Measurements from ENCODE around the gene FAM222A. TPM values are rescaled to one million over a fixed set of nuclear protein-coding genes. Genes with fewer than 3 reads are reported as not detected.

Gene FAM222A
- polyA plus RNA-seq, 3 donors, result 5.6 to 9.3 (median 6.1) TPM

DNA sequence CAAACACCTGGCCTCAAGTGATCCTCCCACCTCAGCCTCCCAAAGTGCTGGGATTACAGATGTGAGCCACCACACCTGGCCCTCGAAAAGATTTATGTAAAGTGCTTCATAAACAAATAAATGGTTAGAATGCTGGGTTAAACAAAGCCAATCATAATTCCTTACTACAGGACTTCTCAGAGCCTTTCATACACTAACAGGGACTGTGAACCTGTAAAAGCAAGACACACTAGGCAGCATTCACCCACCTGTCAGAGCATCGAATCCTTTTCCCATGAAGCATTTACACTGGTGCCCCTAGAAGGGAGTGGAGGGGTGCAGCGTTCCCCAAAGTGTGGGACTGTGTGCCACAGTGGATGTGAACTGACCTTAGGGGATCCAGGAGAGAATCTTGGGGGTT lies 90.1 kb downstream of the FAM222A start:
- DNase-seq (ENCODE audit: extremely low read depth in 1 of 11, low read depth in 9 of 11, low spot score in 4 of 11), result no peak

DNA sequence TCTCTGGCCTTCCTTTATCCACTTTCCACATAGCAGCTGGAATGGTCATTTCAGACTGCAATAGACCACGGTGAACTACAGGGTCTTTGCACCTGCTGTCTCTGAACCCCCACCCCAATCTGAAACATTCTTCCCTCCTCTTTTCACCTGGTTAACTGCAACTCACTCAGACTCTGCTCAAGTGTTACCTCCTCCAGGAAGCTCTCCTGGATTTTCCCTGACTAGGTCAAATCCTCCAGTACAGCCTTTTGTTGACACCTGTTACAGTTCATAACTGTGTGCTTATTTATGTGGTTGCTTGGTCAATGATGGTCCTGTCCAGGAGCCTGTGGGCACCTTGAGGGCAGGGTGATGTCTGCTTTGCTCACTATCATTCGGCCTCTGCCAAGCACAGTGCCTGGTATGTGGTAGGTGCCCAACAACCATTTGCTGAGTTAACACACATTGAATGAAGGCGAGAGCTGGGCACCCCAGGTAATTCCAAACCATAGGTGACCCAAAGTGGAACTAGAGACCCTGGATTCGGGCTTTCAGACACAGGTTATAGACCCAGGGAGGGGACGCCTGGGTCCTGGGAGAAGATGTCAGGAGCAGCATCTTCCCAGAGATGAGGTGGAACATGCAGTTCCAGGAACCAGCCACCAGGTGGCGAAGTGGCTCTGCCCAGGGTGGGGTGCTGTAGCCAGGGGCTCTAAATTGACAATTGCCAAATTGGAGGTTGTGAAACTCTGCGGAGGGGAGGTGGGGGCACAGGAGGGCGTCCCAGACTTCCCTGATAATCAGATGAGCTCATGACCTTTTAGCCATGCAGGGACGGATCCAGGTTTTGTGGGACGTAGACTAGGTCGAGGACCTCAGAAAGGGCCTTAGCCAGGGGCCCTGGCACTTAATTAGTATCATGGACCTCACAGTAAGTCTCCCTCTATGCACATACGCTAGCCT lies 91.5 kb downstream of the FAM222A start:
- peak in 9 of 11 donors; percentile 21 to 49 (median 34) for DNase-seq (ENCODE audit: extremely low read depth in 1 of 11, low read depth in 9 of 11, low spot score in 4 of 11)

DNA sequence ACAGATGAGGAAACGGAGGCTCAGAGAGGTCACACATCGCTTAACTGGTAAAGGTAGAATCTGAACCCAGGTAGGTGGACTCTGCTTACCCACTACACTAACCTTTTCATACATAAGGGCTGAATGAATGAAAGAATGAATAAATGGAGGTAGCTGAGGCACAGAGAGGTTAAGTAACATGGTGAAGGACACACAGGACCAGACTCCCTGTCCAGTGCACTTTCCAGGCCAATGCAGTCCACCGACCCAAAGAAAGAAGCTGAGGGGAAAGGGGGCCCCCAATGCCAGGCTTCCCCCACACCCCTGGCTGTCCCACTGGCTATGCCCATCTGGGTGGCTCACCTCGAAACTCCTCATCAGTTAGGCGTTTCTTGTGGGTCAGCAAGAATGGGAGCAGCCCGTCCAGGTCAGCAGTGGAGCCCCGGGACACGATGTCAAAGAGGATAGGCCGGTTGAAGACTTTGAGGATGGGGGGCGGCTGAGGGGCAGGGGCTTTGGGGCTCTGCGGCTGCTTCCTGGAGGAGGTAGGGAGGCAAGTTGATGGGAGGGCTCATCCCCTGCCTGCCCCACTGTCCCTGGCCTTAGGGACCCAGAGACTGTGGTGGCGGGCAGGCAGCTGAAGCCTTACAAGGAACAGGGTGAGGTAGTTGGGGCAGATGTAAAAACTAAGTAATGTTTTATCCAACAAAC lies 94.5 kb downstream of the FAM222A start:
- DNase-seq (ENCODE audit: extremely low read depth in 1 of 11, low read depth in 9 of 11, low spot score in 4 of 11), result no peak

DNA sequence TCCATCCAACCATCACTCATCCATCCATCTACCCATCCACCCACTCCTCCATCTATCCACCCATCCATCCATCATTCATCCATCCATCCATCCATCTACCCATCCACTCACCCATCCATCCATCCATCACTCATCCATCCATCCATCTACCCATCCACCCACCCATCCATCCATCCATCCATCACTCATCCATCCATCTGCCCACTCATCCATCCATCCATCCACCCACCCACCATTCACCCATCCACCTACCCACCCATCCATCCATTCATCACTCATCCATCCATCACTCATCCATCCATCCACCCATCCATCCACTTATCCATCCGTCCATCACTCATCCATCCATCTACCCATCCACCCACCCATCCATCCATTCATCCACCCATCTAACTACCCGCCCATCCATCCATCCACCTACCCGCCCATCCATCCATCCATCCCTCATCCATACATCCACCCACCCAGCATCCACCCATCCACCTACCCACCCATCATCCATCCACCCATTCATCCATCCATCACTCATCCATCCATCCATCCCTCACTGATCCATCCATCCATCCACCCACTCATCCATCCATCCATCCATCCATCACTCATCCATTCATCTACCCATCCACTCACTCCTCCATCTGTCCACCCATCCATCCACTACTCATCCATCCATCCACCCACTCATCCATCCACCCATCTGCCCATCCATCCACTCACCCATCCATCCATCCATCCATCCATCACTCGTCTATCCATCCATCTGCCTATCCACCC lies 95.4 kb downstream of the FAM222A start:
- DNase-seq (ENCODE audit: extremely low read depth in 1 of 11, low read depth in 9 of 11, low spot score in 4 of 11), result no peak

DNA sequence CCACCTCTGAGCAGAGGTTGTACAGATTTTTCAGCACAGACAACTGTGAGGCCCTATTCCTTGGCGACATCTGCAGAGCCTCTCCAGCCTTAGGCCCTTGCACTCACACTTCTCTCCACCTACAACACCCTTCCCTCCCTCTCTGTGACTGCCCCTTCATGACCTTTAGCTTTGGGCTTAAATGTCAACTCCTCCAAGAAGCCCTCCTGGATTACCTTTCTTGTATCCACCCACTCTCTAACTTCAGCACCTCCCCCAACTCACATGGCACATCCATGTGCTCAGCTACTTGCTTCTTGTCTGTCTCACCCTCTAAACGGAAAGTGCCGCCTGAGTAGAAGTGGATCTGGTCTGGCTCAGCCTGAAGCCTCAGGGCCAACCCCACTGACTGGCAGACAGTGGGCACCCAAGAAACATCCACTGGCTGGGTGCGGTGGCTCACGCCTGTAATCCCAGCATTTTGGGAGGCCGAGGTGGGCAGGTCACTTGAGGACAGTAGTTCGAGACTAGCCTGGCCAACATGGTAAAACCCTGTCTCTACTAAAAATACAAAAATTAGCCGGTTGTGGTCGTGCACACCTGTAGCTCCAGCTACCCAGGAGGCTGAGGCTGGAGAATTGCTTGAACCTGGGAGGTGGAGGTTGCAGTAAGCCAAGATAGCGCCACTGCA lies 97.5 kb downstream of the FAM222A start:
- DNase-seq (ENCODE audit: extremely low read depth in 1 of 11, low read depth in 9 of 11, low spot score in 4 of 11), result no peak

DNA sequence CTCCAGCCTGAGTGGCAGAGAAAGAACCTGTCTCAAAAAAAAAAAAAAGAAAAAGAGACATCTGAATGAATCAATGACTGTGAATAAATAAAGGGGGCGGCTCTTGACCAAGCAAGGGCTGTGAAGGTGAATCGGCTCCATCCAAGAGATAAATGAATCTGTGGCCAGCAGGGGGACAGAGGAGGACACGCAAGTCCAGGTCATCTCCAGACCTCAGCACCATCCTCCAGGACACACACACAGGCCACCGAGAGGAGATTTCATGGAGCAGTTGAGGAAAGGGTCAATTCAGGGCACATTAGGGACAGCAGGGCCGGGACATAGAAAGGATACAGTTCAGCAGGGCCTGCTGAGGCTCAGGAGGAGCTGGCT lies 98.0 kb downstream of the FAM222A start:
- no peak for DNase-seq (ENCODE audit: extremely low read depth in 1 of 11, low read depth in 9 of 11, low spot score in 4 of 11)

DNA sequence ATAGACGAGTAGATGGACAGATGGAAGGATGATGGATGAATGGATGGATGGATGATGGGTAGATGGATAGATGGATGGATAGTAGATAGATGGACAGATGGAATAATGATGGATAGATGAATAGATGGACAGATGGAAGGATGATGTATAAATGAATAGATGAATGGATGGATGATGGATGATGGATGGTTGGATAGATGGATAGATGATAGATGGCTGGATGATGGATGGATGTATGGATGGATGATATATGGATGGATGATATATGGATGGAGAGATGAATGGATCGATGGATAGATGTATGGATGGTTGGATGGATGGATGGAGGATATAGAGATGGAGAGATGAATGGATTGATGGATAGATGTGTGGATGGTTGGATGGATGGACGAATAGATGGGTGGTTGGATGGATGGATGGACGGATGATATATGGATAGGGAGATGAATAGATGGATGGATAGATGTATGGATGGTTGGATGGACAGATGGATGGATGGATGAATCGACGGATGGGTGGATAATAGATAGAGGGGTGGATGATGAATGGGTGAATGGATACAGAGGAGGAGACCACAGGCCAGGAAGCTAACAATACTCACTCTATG lies 100.3 kb downstream of the FAM222A start:
- DNase-seq (ENCODE audit: extremely low read depth in 1 of 11, low read depth in 9 of 11, low spot score in 4 of 11), result no peak

DNA sequence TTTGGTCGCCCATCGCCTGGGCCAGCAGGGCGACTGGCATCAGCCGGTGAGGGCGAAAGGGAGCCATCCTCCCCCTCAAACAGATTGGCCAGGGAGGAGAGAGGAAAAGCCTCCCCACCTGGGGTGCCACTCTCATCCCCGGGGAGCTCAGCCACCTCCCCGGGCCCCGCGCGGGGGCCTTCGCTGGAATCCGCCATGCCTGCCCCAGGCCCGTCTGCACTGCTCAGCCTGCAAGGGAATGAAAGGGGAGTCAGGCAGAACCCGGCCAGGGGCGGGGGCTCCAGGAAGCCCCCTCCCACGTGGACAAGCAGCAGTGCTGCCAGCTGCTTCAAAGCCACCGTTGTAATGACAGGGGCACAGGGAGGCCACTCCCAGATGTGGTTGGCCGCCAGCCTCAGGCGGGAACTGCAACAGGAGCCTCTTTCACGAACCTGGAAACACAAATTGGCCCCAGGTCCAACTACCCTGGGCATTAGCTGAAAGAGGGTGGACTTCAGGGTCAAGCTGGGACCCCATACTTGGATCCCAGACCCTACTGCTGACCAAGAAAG lies 101.0 kb downstream of the FAM222A start:
- DNase-seq (ENCODE audit: extremely low read depth in 1 of 11, low read depth in 9 of 11, low spot score in 4 of 11), result no peak

DNA sequence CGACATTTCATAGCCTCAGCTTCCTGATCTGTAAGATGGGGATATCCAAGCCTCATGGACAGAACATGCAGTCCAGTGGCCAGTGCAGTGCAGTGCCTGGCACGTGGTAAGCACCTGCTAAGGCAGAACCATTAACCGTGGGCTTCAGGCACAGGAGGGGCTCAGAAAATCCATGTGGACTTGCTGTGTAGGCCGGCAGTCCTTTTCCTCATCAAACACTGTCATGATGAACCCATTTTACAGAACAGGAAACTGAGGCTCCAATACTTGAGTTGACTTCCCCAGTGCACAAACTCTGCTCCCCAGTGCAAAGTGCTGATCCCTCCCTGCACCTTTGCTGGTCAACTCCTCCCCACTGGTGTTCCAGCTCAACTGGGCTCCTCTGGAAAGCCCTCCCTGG lies 101.6 kb downstream of the FAM222A start:
- DNase-seq (ENCODE audit: extremely low read depth in 1 of 11, low read depth in 9 of 11, low spot score in 4 of 11), result no peak

DNA sequence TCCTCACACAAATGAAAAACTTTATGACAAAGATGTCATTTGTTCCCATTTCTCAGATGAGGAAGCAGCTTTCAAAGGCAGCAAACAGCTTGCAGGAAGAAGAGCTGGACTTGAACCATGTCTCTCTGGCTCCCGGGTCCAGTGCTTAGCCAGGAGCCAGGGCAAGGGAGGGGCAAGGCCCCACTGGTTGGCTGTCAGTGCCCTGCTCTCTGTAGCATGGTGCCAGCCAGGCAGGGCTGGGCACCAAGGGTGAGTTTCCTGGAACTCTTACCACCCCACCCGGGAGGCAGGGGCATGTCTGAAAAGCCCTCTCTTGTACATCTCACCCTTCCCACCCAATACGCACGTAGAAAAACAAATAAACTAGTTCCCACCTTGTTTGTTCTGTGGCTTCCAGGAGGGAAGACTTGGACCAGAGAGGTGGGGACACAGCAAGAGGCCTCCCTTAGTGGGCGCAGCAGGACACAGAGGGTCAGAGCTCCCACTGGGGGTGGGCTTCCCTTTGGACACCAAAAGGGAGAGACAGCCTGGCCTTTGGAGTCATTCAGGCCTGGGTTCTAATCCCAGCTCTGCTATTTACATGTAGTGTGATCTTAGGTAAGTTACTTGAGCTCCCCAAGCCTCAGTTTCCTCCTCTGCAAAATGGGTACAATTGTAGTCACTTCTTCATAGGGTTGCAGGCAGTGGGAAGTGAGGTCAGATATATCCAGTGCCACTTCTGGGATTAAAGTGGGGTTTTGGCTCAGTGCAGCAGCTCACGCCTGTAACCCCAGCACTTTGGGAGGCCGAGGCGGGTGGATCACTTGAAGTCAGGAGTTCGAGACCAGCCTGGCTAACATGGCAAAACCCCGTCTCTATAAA lies 102.4 kb downstream of the FAM222A start:
- DNase-seq (ENCODE audit: extremely low read depth in 1 of 11, low read depth in 9 of 11, low spot score in 4 of 11), result no peak

DNA sequence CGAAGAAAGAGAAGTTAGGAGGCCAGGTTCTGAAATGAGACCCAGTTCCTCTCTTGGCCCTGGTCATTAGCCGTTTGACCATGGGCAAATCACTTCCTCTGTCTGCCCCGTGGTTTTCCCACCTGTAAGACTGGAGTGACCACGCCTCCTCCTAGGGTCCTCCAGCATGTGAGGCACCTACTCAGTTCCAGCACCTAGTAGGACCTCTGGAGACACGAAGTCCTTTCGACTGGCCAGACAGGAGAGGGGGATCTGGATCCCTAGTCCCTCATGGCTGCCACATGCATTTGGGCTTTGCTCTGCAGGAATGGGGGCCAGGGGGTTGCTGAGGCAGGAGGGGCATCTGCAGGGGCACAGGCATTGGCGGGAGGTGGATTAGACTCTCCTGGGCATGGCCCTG lies 103.2 kb downstream of the FAM222A start:
- DNase-seq (ENCODE audit: extremely low read depth in 1 of 11, low read depth in 9 of 11, low spot score in 4 of 11), result no peak

DNA sequence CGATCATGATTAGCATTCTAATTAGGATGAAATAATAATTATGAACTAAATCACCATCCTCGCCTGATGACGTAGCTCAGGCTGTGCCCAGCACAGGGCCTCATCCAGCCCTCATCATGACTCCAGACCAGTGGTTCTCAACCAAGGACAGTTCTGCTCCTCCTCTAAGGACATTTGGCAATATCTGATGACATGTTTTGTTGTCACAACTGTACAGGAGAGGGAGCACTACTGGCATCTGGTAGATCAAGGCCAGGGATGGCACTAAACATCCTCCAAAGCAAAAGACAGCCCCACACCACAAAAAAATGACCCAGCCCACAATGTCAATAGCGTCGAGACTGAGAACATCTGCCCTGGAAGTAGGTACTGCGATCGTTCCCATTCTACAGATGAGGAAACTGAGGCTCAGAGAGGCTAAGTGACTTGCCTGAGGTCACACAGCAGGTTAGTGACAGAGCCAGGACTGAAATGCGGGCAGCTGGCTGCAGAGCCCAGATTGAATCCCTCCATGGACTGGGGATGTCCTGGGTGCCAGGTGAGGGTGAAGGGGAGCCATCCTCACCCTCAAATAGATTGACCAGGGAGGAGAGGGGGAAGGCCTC lies 104.1 kb downstream of the FAM222A start:
- no peak for DNase-seq (ENCODE audit: extremely low read depth in 1 of 11, low read depth in 9 of 11, low spot score in 4 of 11)

DNA sequence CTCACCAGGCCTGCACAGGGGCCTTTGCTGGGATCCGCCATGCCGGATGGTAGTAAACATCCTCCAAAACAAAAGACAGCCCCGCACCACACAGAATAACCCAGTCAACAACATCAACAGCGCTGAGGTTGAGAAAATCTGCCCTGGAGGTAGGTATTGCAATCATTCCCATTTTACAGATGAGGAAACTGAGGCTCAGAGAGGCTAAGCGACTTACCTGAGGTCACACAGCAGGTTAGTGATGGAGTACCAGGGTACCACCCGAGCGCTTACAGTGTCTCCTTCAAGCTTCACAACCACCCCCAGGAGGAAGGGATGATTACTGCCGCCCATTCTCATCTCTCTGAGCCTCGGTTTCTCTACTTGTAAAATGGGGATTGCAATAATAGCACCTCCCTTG lies 104.6 kb downstream of the FAM222A start:
- DNase-seq (ENCODE audit: extremely low read depth in 1 of 11, low read depth in 9 of 11, low spot score in 4 of 11), result no peak

DNA sequence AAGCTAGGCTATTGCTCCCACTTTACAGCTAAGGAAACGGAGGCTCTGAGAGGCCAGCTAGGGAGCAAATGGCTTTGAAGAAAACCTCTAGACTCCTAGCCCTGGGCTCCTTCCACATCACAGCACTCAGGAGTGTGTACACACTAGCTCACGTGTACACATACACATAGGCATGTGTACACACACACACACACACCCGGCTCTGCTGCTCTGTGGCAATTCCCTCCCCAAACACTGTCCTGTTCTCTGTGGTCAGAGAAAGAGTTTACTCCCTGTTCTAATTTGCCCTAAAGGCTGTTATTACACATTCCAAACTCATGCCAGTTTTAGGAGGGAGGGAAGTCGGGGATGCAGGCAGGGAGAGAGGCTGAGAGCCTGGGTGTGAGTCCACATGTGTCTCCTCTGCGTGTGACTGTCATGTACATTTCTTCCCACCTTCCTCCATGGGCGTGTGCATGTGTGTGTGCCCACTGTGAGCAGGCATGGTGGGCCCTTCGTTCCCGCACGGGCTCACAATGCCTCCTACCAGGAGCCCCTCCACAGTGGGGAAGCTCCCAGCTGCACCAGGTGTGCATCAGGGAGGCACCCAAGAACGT lies 105.4 kb downstream of the FAM222A start:
- DNase-seq (ENCODE audit: extremely low read depth in 1 of 11, low read depth in 9 of 11, low spot score in 4 of 11), result no peak
